BLaER1 treated with 17β-estradiol and CSF1 and Interleukin-3, amounts not matched to agents 10 nM and 100 nM (cell line): ENCODE results near the gene PLCB1.

Source experiments
- H3K27ac ChIP-seq, 11 experiments: shearing (Covaris generic); formaldehyde crosslinking; 2 replicates each; pipeline ENCODE4 v1.8.1; 2022
- H3K27me3 ChIP-seq, 11 experiments: shearing (Covaris generic); formaldehyde crosslinking; 2 replicates each; pipeline ENCODE4 v1.8.1; 2022
- H3K36me3 ChIP-seq, 11 experiments: shearing (Covaris generic); formaldehyde crosslinking; 2 replicates each; pipeline ENCODE4 v1.8.1; 2022
- H3K4me1 ChIP-seq, 10 experiments: shearing (Covaris generic); formaldehyde crosslinking; 2 replicates each; pipeline ENCODE4 v1.8.1; 2022
- H3K4me2 ChIP-seq, 11 experiments: shearing (Covaris generic); formaldehyde crosslinking; 2 replicates each; pipeline ENCODE4 v1.8.1; 2022
- H3K4me3 ChIP-seq, 10 experiments: shearing (Covaris generic); formaldehyde crosslinking; 2 replicates each; pipeline ENCODE4 v1.8.1; 2022
- H3K9ac ChIP-seq, 11 experiments: shearing (Covaris generic); formaldehyde crosslinking; 2 replicates each; pipeline ENCODE4 v1.8.1; 2022
- H3K9me3 ChIP-seq, 11 experiments: shearing (Covaris generic); formaldehyde crosslinking; replicated peaks in 1 of 11; 2 replicates each; pipeline ENCODE4 v1.8.1; 2022
- H4K20me1 ChIP-seq, 11 experiments: shearing (Covaris generic); formaldehyde crosslinking; 2 replicates each; pipeline ENCODE4 v1.8.1; 2022
- Cebpa-rat ChIP-seq, 11 experiments: shearing (Covaris generic); IDR thresholded peaks; 2 replicates each; pipeline ENCODE4 v1.8.1; 2022

The PLCB1 gene

DNA sequence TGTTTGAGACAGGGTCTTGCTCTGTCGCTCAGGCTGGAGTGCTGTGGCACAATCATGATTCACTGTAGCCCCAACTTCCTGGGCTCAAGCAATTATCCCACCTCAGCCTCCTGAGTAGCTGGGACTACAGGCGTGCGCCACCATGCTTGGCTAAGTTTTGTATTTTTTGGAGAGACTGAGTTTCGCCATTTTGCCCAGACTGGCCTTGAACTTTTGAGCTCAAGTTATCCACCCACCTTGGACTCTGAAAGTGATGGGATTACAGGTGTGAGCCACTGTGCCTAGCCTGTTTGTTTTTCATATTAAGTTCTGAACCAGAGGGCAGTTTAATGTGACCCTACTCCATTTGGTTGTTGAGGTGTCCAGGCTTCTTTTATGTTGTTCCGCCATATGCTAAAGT is 194.8 kb downstream of the PLCB1 start:
- no peak overlapping the region for H3K4me3 ChIP-seq
- H3K4me1 ChIP-seq, result peaks cover 0 to 37% (median 23%) of the 10 kb centered on the region in 10 experiments; a peak in 17 of 20 replicates
- H3K9me3 ChIP-seq, result peaks cover 6 to 11% (median 10%) of the 10 kb centered on the region in 11 experiments; a peak in 14 of 22 replicates
- H3K4me2 ChIP-seq, result no peak overlapping the region
- TF ChIP-seq Cebpa-rat (IDR thresholded peaks at IDR 0.05), result no peak
- H3K27me3 ChIP-seq, result no peaks in the 10 kb centered on the region
- no peak overlapping the region for H3K9ac ChIP-seq
- H3K36me3 ChIP-seq, result peaks cover 0 to 4% (median 0%) of the 10 kb centered on the region in 11 experiments; a peak in 1 of 22 replicates
- no peaks in the 10 kb centered on the region for H4K20me1 ChIP-seq
- no peak overlapping the region for H3K27ac ChIP-seq

DNA sequence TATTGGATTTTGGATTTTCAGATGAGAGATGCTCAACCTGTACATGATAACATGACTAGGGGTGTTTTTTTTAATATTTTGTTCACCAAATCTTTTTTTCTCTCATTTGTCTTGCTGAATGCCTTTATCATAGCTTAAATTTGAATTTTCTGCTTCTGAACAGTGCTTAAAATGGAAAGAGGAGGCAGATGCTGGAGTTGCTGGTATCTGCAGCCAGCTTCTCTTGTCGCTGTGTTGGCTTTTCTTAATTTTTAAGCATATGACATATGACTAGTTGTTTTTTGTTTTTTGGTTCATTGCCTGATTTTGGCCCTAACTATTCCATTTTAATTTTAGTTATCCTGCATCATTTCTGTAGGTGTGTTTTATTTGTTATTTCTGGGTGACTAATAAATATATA is 196.1 kb downstream of the PLCB1 start:
- H3K36me3 ChIP-seq, result peaks cover 0 to 4% (median 0%) of the 10 kb centered on the region in 11 experiments; a peak in 1 of 22 replicates
- H3K9me3 ChIP-seq, result peaks cover 6 to 18% (median 10%) of the 10 kb centered on the region in 11 experiments; a peak in 14 of 22 replicates
- H3K4me1 ChIP-seq, result peaks cover 0 to 35% (median 28%) of the 10 kb centered on the region in 10 experiments; a peak in 17 of 20 replicates
- no peak for TF ChIP-seq Cebpa-rat (IDR thresholded peaks at IDR 0.05)
- H3K27ac ChIP-seq, result no peak overlapping the region
- no peaks in the 10 kb centered on the region for H3K27me3 ChIP-seq
- H3K4me2 ChIP-seq, result no peak overlapping the region
- no peaks in the 10 kb centered on the region for H4K20me1 ChIP-seq
- H3K9ac ChIP-seq, result no peak overlapping the region
- H3K4me3 ChIP-seq, result no peak overlapping the region

DNA sequence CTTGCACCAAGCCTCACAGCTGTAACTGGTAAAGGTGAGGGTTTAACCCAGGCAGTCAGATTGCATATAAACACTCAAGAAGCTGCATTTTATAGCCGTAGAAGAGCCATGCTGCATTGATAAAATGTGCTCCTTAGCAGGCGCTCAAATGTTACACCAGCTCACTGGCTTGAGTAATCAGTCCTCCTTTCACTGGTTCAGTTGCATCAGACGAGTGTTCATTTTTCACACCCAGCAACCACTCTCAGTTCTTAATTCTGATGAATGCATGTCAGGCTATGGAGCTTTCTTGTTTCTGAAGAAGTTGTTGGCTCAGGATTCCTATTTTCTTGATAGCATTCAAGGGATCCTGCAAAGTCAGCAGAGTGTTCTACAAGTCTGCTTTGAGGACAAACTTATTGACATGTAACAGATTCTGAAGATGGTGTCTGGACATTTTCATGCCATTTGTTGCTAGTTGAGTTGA is 198.3 kb downstream of the PLCB1 start:
- no peaks in the 10 kb centered on the region for H3K27me3 ChIP-seq
- no peak overlapping the region for H3K9ac ChIP-seq
- no peaks in the 10 kb centered on the region for H4K20me1 ChIP-seq
- H3K36me3 ChIP-seq, result peaks cover 0 to 4% (median 0%) of the 10 kb centered on the region in 11 experiments; a peak in 2 of 22 replicates
- H3K27ac ChIP-seq, result peak overlapping the region in 4 of 11 experiments; percentile 25 to 33 (median 29); a peak in 1 of 22 replicates
- H3K4me3 ChIP-seq, result no peak overlapping the region
- peak overlapping the region in 10 of 11 experiments; percentile 2 to 73 (median 52); a peak in 19 of 22 replicates for H3K4me2 ChIP-seq
- TF ChIP-seq Cebpa-rat (IDR thresholded peaks at IDR 0.05), result no peak
- peaks cover 0 to 35% (median 28%) of the 10 kb centered on the region in 10 experiments; a peak in 17 of 20 replicates for H3K4me1 ChIP-seq
- H3K9me3 ChIP-seq, result peaks cover 6 to 18% (median 10%) of the 10 kb centered on the region in 11 experiments; a peak in 14 of 22 replicates

DNA sequence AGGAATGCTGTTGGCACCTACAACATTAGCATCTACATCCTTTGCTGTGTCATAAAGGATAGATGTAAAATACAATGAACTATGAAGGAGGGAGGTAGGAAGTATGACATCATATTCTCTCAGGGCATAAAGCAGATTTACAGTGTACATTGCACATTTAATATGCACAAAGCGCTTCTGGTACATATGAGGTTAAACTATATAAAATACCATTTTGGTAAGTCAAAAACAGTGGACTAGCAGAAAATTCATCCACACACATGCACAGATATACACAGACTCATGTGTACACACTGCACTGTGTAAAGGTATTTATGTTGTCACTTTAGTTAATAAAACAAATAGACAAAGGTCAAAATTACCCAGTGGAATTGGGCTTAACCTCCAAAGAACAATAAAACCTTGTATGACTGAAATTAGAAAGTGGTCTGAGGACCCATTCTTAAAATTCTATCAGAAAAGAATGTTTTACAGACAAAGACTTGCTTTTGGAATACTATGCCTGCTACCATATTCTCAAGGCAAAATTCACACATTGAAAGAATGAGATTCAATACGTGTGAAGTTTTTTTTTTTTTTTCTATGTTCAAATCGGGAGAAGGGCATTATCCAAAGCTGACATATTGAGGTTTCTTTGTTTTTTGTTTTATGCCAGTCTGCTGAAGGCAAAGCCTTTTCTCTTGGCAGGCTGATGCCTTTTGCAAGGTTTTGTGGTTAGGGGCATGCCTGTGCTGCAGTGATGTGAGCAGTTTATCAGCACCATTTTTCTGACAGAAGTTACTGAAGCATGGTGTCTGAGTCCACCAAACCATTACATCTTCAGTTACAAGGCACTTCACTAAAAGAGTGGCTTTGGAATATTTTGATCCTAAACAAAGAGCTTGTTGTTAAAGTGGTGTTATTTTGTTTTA is 199.0 kb downstream of the PLCB1 start:
- H3K4me3 ChIP-seq, result no peak overlapping the region
- TF ChIP-seq Cebpa-rat (IDR thresholded peaks at IDR 0.05), result no peak
- H3K9me3 ChIP-seq, result peaks cover 6 to 18% (median 10%) of the 10 kb centered on the region in 11 experiments; a peak in 14 of 22 replicates
- no peaks in the 10 kb centered on the region for H4K20me1 ChIP-seq
- H3K27me3 ChIP-seq, result no peaks in the 10 kb centered on the region
- peak overlapping the region in 10 of 11 experiments; percentile 2 to 73 (median 52); a peak in 18 of 22 replicates for H3K4me2 ChIP-seq
- H3K9ac ChIP-seq, result no peak overlapping the region
- peaks cover 0 to 4% (median 0%) of the 10 kb centered on the region in 11 experiments; a peak in 2 of 22 replicates for H3K36me3 ChIP-seq
- H3K4me1 ChIP-seq, result peaks cover 0 to 35% (median 28%) of the 10 kb centered on the region in 10 experiments; a peak in 17 of 20 replicates
- H3K27ac ChIP-seq, result peak overlapping the region in 5 of 11 experiments; percentile 15 to 38 (median 26); a peak in 7 of 22 replicates

DNA sequence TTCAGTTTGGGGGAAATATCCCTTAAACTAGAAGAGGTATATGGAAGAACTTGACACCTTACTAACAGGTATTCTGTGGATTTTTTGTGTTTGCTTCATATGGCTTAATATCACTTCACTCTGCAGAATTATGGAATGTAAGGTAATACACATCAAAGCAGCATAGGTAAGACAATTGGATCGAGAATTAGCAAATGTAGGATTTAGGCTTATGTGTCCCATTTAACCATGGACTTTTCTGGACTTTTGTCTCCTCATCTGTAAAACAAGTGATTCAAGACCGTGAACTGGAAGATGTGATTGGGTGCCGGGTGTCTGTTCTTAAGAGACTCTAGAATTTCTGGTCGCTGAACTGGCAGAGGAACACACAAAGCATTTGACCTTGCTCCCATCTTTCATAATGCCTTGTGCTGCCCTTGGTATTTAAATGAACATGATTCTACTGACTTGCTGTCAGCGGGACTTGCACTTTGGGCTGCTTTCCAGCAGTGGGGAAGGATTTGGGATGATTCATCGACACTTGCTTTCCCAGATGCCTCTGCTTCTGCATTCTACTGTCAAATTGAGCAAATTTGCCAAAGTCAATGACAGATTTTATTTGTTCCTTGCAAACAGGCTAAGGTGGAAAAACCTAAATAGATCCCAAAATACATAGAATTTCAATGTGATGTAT is 199.8 kb downstream of the PLCB1 start:
- TF ChIP-seq Cebpa-rat (IDR thresholded peaks at IDR 0.05), result no peak
- Histone ChIP-seq H3K4me3 (no peak overlapping the region), H3K9me3 (peaks cover 4 to 15% (median 6%) of the 10 kb centered on the region in 11 experiments; a peak in 14 of 22 replicates), H3K36me3 (peaks cover 0 to 4% (median 0%) of the 10 kb centered on the region in 11 experiments; a peak in 2 of 22 replicates), H3K27me3 (no peaks in the 10 kb centered on the region), H3K27ac (peak overlapping the region in 1 of 11 experiments; percentile 38; a peak in 1 of 22 replicates), H3K9ac (no peak overlapping the region), H4K20me1 (no peaks in the 10 kb centered on the region), H3K4me2 (peak overlapping the region in 9 of 11 experiments; percentile 2 to 73 (median 54); a peak in 18 of 22 replicates), H3K4me1 (peaks cover 0 to 35% (median 28%) of the 10 kb centered on the region in 10 experiments; a peak in 17 of 20 replicates)

DNA sequence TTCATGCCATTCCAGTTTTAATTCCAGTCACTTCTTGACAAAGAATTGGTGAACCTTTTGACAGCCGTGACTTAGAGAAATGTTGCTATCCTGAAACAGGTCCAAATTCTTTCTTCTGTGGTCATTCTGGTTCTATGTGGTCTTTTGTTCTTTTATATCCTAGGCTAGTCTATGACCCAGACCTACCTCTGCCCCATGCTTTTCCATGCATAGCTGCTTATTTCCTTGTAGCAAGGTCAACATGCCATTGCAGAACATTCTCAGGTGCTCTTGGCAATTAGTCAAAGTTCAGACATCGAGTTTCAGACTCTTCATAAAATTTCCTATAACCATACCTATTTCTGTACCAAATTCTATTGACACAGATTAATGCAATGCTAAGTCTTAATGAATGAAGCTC is 202.6 kb downstream of the PLCB1 start:
- H3K9me3 ChIP-seq, result peaks cover 0 to 9% (median 0%) of the 10 kb centered on the region in 11 experiments; a peak in 3 of 22 replicates
- H3K27me3 ChIP-seq, result no peaks in the 10 kb centered on the region
- no peak overlapping the region for H3K9ac ChIP-seq
- H3K36me3 ChIP-seq, result no peaks in the 10 kb centered on the region; a peak in 1 of 22 replicates
- no peaks in the 10 kb centered on the region for H4K20me1 ChIP-seq
- H3K27ac ChIP-seq, result no peak overlapping the region
- no peak for TF ChIP-seq Cebpa-rat (IDR thresholded peaks at IDR 0.05)
- peaks cover 0 to 29% (median 26%) of the 10 kb centered on the region in 10 experiments; a peak in 17 of 20 replicates for H3K4me1 ChIP-seq
- no peak overlapping the region for H3K4me2 ChIP-seq
- H3K4me3 ChIP-seq, result no peak overlapping the region

DNA sequence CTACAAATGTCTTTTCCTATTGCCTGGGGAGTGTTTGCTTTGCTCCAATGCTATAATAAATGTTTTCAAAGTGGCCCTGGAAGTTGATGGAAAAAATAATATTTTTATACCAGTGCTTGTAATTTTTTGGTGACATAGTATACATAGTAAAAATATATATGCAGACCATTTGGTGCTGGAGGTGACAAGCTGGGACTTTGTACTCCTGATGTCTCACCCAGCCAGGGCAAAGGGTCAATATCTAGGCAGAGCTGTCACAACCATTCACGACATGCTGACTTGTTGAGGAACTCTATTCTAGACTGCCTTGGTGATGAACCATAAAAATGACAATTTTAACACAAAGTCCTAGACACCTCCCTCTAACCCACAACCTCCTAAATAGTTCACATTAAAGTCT is 203.0 kb downstream of the PLCB1 start:
- TF ChIP-seq Cebpa-rat (IDR thresholded peaks at IDR 0.05), result no peak
- H3K27me3 ChIP-seq, result no peaks in the 10 kb centered on the region
- H3K9ac ChIP-seq, result no peak overlapping the region
- H3K4me3 ChIP-seq, result no peak overlapping the region
- peaks cover 0 to 12% (median 0%) of the 10 kb centered on the region in 11 experiments; a peak in 3 of 22 replicates for H3K9me3 ChIP-seq
- no peak overlapping the region for H3K27ac ChIP-seq
- H3K36me3 ChIP-seq, result no peaks in the 10 kb centered on the region; a peak in 1 of 22 replicates
- no peak overlapping the region for H3K4me2 ChIP-seq
- no peaks in the 10 kb centered on the region for H4K20me1 ChIP-seq
- H3K4me1 ChIP-seq, result peaks cover 0 to 25% (median 21%) of the 10 kb centered on the region in 10 experiments; a peak in 17 of 20 replicates

DNA sequence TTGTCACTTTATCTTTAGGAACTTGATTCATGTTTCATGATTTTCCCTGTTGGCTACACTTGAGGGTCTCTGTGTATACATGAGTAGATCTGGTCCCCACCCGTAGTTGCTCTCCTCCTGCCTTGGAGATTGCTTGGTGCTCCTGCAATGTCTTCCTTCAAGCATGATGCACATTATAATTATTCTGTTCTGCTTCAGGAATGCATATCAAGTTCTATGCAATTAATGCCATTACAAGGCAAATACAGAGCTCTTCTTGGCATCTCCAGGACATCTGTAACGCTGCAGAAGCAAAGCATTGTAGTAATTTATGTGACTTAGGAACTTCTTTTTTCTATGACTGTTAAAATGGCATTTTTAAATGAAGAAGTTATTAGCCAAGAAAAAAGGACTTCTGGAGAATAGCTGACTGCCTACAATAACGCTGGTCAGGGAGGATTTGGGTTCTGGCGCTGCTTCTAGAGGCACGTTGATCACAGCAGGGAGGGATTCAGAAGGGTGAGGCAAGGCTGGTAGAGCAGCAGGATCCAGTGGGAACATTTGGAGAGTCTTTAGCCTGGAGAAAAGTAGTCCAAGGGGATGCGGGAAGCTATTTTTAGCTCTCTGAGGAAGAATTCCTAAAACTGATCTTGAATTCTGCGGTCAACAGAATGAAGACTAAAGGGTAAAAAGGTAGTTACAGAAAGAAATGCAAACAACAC is 203.6 kb downstream of the PLCB1 start:
- Histone ChIP-seq H3K4me1 (peaks cover 0 to 19% (median 16%) of the 10 kb centered on the region in 10 experiments; a peak in 17 of 20 replicates), H3K36me3 (no peaks in the 10 kb centered on the region; a peak in 1 of 22 replicates), H3K4me3 (no peak overlapping the region), H3K27ac (no peak overlapping the region), H3K9ac (no peak overlapping the region), H3K4me2 (no peak overlapping the region), H3K9me3 (peaks cover 0 to 14% (median 0%) of the 10 kb centered on the region in 11 experiments; a peak in 3 of 22 replicates), H4K20me1 (no peaks in the 10 kb centered on the region), H3K27me3 (no peaks in the 10 kb centered on the region)
- no peak for TF ChIP-seq Cebpa-rat (IDR thresholded peaks at IDR 0.05)
